ENCODE results near the gene CCT8. TPM values are rescaled to one million over a fixed set of nuclear protein-coding genes. Genes with fewer than 3 reads are reported as not detected.

Gene CCT8
- total RNA-seq, 1 experiment from 2014 or later, result 335 TPM

DNA sequence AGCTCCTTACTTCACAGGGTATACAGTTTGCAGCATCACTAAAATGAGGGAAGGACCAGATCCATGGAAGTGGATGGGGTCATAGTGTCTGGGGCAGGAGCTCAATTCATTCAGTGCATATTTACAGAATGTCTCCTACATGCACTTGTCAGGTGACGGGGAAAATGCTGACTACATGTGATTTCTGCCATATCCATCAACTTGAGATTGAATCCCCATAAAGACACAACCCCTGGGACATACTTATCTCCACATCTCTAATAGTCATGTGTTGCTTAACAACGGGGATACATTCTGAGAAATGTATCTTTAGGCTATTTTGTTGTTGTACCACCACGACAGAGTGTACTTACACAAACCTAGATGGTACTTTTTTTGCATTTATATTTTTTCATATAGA, 66.3 kb downstream of the CCT8 start (continued):
- TF ChIP-seq NR3C1 (CRISPR knock-in tag; conservative IDR thresholded peaks at IDR 0.05; ENCODE audit: low read depth) (no peak), GRHL2 (CRISPR knock-in tag; IDR thresholded peaks at IDR 0.05; ENCODE audit: insufficient replicate concordance, severe bottlenecking) (no peak), KAT7 (CRISPR knock-in tag; IDR thresholded peaks at IDR 0.05; ENCODE audit: borderline replicate concordance) (no peak)

Other genes starting within 250 kb of the CCT8 start
- gene LTN1, start 80.8 kb downstream of the CCT8 start, total RNA-seq (2021), result 18.9 to 23.0 TPM (median 21.1 TPM) in 3 replicates
- gene RWDD2B, start 54.3 kb downstream of the CCT8 start, total RNA-seq (2021), result 8.7 to 10.4 TPM (median 9.4 TPM) in 3 replicates
- 19.4 to 20.8 TPM (median 19.4 TPM) in 3 replicates for gene USP16, start 49.0 kb downstream of the CCT8 start, total RNA-seq (2021)
- 0.15 to 0.37 TPM in 2 of 3 replicates, not detected in the other for gene MAP3K7CL, start 57.0 kb upstream of the CCT8 start, total RNA-seq (2021)
- gene BACH1, start 225.3 kb upstream of the CCT8 start, total RNA-seq (2021), result 46.2 to 48.7 TPM (median 47.8 TPM) in 3 replicates

All from WTC11 (cell line).